HG03280 (cell line): ENCODE measurements around the gene HDGF.
A peak's percentile ranks its signal among the peaks of the same experiment; 100 is the strongest.
"Not testable (repeated sequence)": the region's sequence is repeated elsewhere in the genome, so short reads cannot be mapped to it uniquely, and the experiment has no call there.

Experiments used
- ATAC-seq: cut with Tn5 transposase; IDR thresholded peaks from one replicate; pipeline ENCODE4 v1.9.1; 2021; ENCODE audit warnings: mild to moderate bottlenecking, moderate library complexity; ENCODE audit not compliant: unreplicated experiment

The HDGF gene

GRCh38 chr1:156767101-156767878 lies 15.8 kb upstream of the HDGF start, which contains the start of gene PRCC:
PRCC (plus strand) TSS chr1:156767535; CDS start chr1:156767772, 237 bp downstream.
- ATAC-seq = peak; percentile 88

- peak; percentile 9 for ATAC-seq
Observed at GRCh38 chr1:156766298-156767100, 15.0 kb upstream of the HDGF start.

- ATAC-seq = no peak
Observed at GRCh38 chr1:156765666-156766065, 14.2 kb upstream of the HDGF start.

- not testable (repeated sequence) for ATAC-seq
Observed at GRCh38 chr1:156765136-156765535, 13.7 kb upstream of the HDGF start.

- no peak for ATAC-seq
Observed at GRCh38 chr1:156760796-156761104, 9.3 kb upstream of the HDGF start.

- ATAC-seq = no peak
Observed at GRCh38 chr1:156760092-156760795, 8.8 kb upstream of the HDGF start.

- not testable (repeated sequence) for ATAC-seq
Observed at GRCh38 chr1:156757572-156758253, 6.2 kb upstream of the HDGF start.

GRCh38 chr1:156756355-156756754 lies 4.9 kb upstream of the HDGF start:
- no peak for ATAC-seq

- no peak for ATAC-seq
Observed at GRCh38 chr1:156755527-156755950, 4.1 kb upstream of the HDGF start.

GRCh38 chr1:156754219-156754618 lies 2.7 kb upstream of the HDGF start:
- no peak for ATAC-seq

GRCh38 chr1:156752843-156753482 lies 1.5 kb upstream of the HDGF start:
- no peak for ATAC-seq

GRCh38 chr1:156751757-156752481 lies 444 bp upstream of the HDGF start:
- peak; percentile 63 for ATAC-seq

GRCh38 chr1:156750711-156751450 lies 594 bp downstream of the HDGF start:
- peak; percentile 19 for ATAC-seq

GRCh38 chr1:156750191-156750672 lies 1.2 kb downstream of the HDGF start:
- no peak for ATAC-seq

- ATAC-seq = no peak
Observed at GRCh38 chr1:156749419-156750118, 1.9 kb downstream of the HDGF start.

GRCh38 chr1:156748670-156749418 lies 2.6 kb downstream of the HDGF start:
- no peak for ATAC-seq
